A549 treated with dexamethasone at 1 μM for 4 hours (cell line): ENCODE results near the gene CYGB. TPM values are rescaled to one million over a fixed set of nuclear protein-coding genes. Genes with fewer than 3 reads are reported as not detected.

Experiments
- total RNA-seq: library from RNA; stranded (reverse); fragments of 200-300 nt; extraction: Qiagen RNA extraction; gene quantifications from 5 replicates; pipeline ENCODE4 v1.2.3, GENCODE V29; 2022

Gene CYGB
- 0.71 to 1.4 TPM (median 0.98 TPM) in 5 replicates for total RNA-seq

GRCh38 chr17:76537578-76538280 is at the start of gene CYGB:
TSS of gene CYGB (minus strand) at chr17:76537709. CDS start at chr17:76537542, 167 bp downstream.

GRCh38 chr17:76585649-76586593 is 48.4 kb upstream of the CYGB start, which contains the start of gene ST6GALNAC2:
TSS of gene ST6GALNAC2 (minus strand) at chr17:76585860. CDS start at chr17:76585808, 52 bp downstream.

GRCh38 chr17:76539631-76540271 is 2.2 kb upstream of the CYGB start, which contains the start of gene PRCD:
TSS of gene PRCD (plus strand) at chr17:76540044. CDS start at chr17:76540142, 98 bp downstream.

GRCh38 chr17:76501018-76501826 is 36.3 kb downstream of the CYGB start, which contains the start of gene RHBDF2:
TSS of gene RHBDF2 (minus strand) at chr17:76501423. CDS start at chr17:76481524, 19,899 bp downstream.

Other genes starting within 250 kb of the CYGB start
- gene QRICH2, start 229.4 kb downstream of the CYGB start, total RNA-seq = 0.56 to 1.4 TPM (median 0.84 TPM) in 5 replicates
- 52.7 to 59.4 TPM (median 55.2 TPM) in 5 replicates for gene PRPSAP1, start 183.8 kb downstream of the CYGB start, total RNA-seq
- 28.2 to 36.9 TPM (median 30.4 TPM) in 5 replicates for gene SPHK1, start 153.1 kb downstream of the CYGB start, total RNA-seq
- gene UBE2O, start 84.6 kb downstream of the CYGB start, total RNA-seq = 21.2 to 33.1 TPM (median 30.3 TPM) in 5 replicates
- gene AANAT, start 70.1 kb downstream of the CYGB start, total RNA-seq = 0.21 to 0.61 TPM (median 0.30 TPM) in 5 replicates
- gene RHBDF2, start 36.3 kb downstream of the CYGB start, total RNA-seq = 44.4 to 74.5 TPM (median 63.2 TPM) in 5 replicates
- gene PRCD, start 2.3 kb upstream of the CYGB start, total RNA-seq = not detected in 5 replicates
- gene ST6GALNAC2, start 48.2 kb upstream of the CYGB start, total RNA-seq = 0.38 to 0.75 TPM (median 0.51 TPM) in 5 replicates
- gene ST6GALNAC1, start 106.0 kb upstream of the CYGB start, total RNA-seq = 0.14 to 0.75 TPM (median 0.52 TPM) in 5 replicates
- 53.9 to 74.6 TPM (median 60.7 TPM) in 5 replicates for gene MXRA7, start 173.3 kb upstream of the CYGB start, total RNA-seq
- gene JMJD6, start 188.9 kb upstream of the CYGB start, total RNA-seq = 70.4 to 78.5 TPM (median 75.4 TPM) in 5 replicates
- gene METTL23, start 189.1 kb upstream of the CYGB start, total RNA-seq = 52.5 to 59.2 TPM (median 55.7 TPM) in 5 replicates
- 325 to 421 TPM (median 394 TPM) in 5 replicates for gene SRSF2, start 199.6 kb upstream of the CYGB start, total RNA-seq
- 17.3 to 22.8 TPM (median 21.0 TPM) in 5 replicates for gene MFSD11, start 200.4 kb upstream of the CYGB start, total RNA-seq